Neural cell (in vitro differentiated cells): ENCODE data around the gene PCOLCE2. TPM values are rescaled to one million over a fixed set of nuclear protein-coding genes. Genes with fewer than 3 reads are reported as not detected.

Source experiments
- H2AFZ ChIP-seq: fragments of 200-600, 300-800 bp; sonication (generic), shearing (Covaris generic); 2 replicates; pipeline ENCODE4 v1.6.0; 2014; ENCODE audit warnings: low read depth, mild to moderate bottlenecking, antibody characterized with exemption, low read length, moderate library complexity
- H3F3A ChIP-seq: fragments of 200-600 bp; shearing (Covaris generic); 2 replicates; pipeline ENCODE4 v1.6.1; 2016; ENCODE audit warnings: mild to moderate bottlenecking, moderate library complexity, mixed read lengths, antibody characterized with exemption, low read length; ENCODE audit not compliant: insufficient read depth, poor library complexity, severe bottlenecking
- H3K27ac ChIP-seq: fragments of 200-600, 300-800 bp; sonication (generic), shearing (Covaris generic); 2 replicates; pipeline ENCODE4 v1.5.1; 2014; ENCODE audit warnings: mild to moderate bottlenecking, low read length, moderate library complexity
- H3K27me3 ChIP-seq: fragments of 300-800, 200-600 bp; sonication (generic), shearing (Covaris generic); 2 replicates; pipeline ENCODE4 v1.6.0; 2014; ENCODE audit warnings: mild to moderate bottlenecking, low read depth, low read length, moderate library complexity; ENCODE audit not compliant: insufficient read depth
- H3K36me3 ChIP-seq: fragments of 300-800, 200-600 bp; sonication (generic), shearing (Covaris generic); 2 replicates; pipeline ENCODE4 v1.5.1; 2014; ENCODE audit warnings: mild to moderate bottlenecking, antibody characterized with exemption, low read length, moderate library complexity; ENCODE audit not compliant: insufficient read depth
- H3K4me2 ChIP-seq: fragments of 300-800, 200-600 bp; sonication (generic), shearing (Covaris generic); 2 replicates; pipeline ENCODE4 v1.6.0; 2014; ENCODE audit warnings: mild to moderate bottlenecking, low read length
- H3K4me3 ChIP-seq: fragments of 300-800, 200-600 bp; sonication (generic), shearing (Covaris generic); 2 replicates; pipeline ENCODE4 v1.5.1; 2014; ENCODE audit warnings: mild to moderate bottlenecking, low read length, moderate library complexity
- H3K79me2 ChIP-seq: fragments of 200-600 bp; shearing (Covaris generic); replicated peaks from 2 replicates; pipeline ENCODE4 v1.6.0; 2014; ENCODE audit warnings: mild to moderate bottlenecking, low read length, moderate library complexity; ENCODE audit not compliant: insufficient read depth
- H3K9ac ChIP-seq: fragments of 300-800, 200-600 bp; sonication (generic), shearing (Covaris generic); 2 replicates; pipeline ENCODE4 v1.6.1; 2016; ENCODE audit warnings: mild to moderate bottlenecking, low read length, mixed read lengths
- H3K9me2 ChIP-seq: fragments of 200-600 bp; shearing (Covaris generic); 2 replicates; pipeline ENCODE4 v1.6.1; 2016; ENCODE audit warnings: mild to moderate bottlenecking, low read length, mixed read lengths; ENCODE audit not compliant: insufficient read depth
- H3K9me3 ChIP-seq: fragments of 200-600, 300-800 bp; sonication (generic), shearing (Covaris generic); 2 replicates; pipeline ENCODE4 v1.6.1; 2016; ENCODE audit warnings: mild to moderate bottlenecking, mixed run types, low read length, moderate library complexity, mixed read lengths
- H4K20me1 ChIP-seq: fragments of 200-600 bp; shearing (Covaris generic); 2 replicates; pipeline ENCODE4 v1.6.1; 2016; ENCODE audit warnings: mild to moderate bottlenecking, mixed run types; ENCODE audit not compliant: insufficient read depth
- EP300 ChIP-seq: fragments of 450-650 bp; conservative IDR thresholded peaks from 2 replicates; pipeline ENCODE4 v1.6.1; 2014; ENCODE audit warnings: antibody characterized with exemption, mild to moderate bottlenecking, moderate library complexity; ENCODE audit not compliant: poor library complexity, severe bottlenecking
- EZH2 ChIP-seq: fragments of 200-600, 300-800 bp; shearing (Covaris generic), sonication (generic); IDR thresholded peaks from 2 replicates; pipeline ENCODE4 v1.6.1; 2014; ENCODE audit warnings: antibody characterized with exemption, low read length, borderline replicate concordance, mild to moderate bottlenecking; ENCODE audit not compliant: insufficient read depth, poor library complexity, severe bottlenecking
- MXI1 ChIP-seq: fragments of 450-650 bp; conservative IDR thresholded peaks from 2 replicates; pipeline ENCODE4 v1.6.1; 2014; ENCODE audit warnings: antibody characterized with exemption, mild to moderate bottlenecking; ENCODE audit not compliant: poor library complexity, severe bottlenecking
- POLR2AphosphoS5 ChIP-seq: IDR thresholded peaks from 2 replicates; pipeline ENCODE4 v1.6.1; 2012
- RAD21 ChIP-seq: fragments of 450-650 bp; conservative IDR thresholded peaks from 2 replicates; pipeline ENCODE4 v1.6.1; 2014; ENCODE audit warnings: antibody characterized with exemption, mild to moderate bottlenecking, moderate library complexity
- SMC3 ChIP-seq: fragments of 450-650 bp; conservative IDR thresholded peaks from 2 replicates; pipeline ENCODE4 v1.6.1; 2014; ENCODE audit warnings: antibody characterized with exemption, mild to moderate bottlenecking, moderate library complexity; ENCODE audit not compliant: poor library complexity
- TAF1 ChIP-seq: IDR thresholded peaks from 2 replicates; pipeline ENCODE4 v1.6.1; 2012; ENCODE audit warnings: low read depth
- polyA plus RNA-seq: library from polyadenylated mRNA; depleted of rRNA; stranded (reverse); fragments of >200 nt; gene quantifications from 2 replicates; pipeline ENCODE4 v1.2.3, GENCODE V29; 2014
- TF ChIP-seq, protein P1 (sequence below): IDR thresholded peaks from 2 replicates; pipeline ENCODE4 v1.6.1; 2012; ENCODE audit warnings: borderline replicate concordance
- TF ChIP-seq, protein P2 (sequence below): fragments of 450-650 bp; IDR thresholded peaks from 2 replicates; pipeline ENCODE4 v1.5.1; 2014; ENCODE audit warnings: antibody characterized with exemption, mild to moderate bottlenecking, moderate library complexity; ENCODE audit not compliant: poor library complexity, severe bottlenecking

The PCOLCE2 gene
- polyA plus RNA-seq, 1 donor from 2014 or later, result 29.2 TPM

DNA sequence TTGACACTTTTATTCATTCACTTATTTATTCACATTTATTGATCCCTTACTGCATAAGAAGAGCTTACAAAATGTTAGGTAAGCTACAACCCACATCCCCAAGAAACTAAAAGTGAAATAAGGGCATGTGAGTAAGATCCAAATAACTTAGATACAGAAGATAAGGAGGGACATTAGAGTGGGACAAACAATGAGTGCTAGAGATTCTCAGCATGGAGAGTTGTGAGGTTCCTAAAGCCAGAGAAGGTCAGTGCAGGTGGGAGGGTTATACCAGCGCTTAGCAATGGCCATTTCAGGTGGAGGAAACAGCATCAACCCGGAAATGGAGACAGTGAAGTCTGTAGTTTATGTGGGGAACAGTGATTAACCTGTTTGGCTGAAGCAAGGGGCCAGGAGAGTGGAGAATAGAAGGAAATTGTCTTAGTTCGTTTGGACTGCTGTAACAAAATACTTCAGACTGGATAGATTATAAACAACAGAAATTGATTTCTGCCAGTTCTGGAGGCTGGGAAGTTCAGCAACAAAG lies 25.5 kb upstream of the PCOLCE2 start:
- Histone ChIP-seq H3K9ac (no peak overlapping the region), H3K36me3 (no peaks in the 10 kb centered on the region), H3K4me2 (no peak overlapping the region), H3F3A (no peaks in the 10 kb centered on the region), H3K4me3 (no peak overlapping the region), H3K9me3 (no peaks in the 10 kb centered on the region), H3K79me2 (no peaks in the 10 kb centered on the region), H2AFZ (no peak overlapping the region), H3K27ac (no peak overlapping the region), H3K9me2 (no peaks in the 10 kb centered on the region), H4K20me1 (no peaks in the 10 kb centered on the region), H3K27me3 (no peaks in the 10 kb centered on the region)
- TF ChIP-seq SMC3 (no peak), MXI1 (no peak), TAF1 (no peak), EP300 (no peak), POLR2AphosphoS5 (no peak), EZH2 (no peak), RAD21 (no peak)
- TF ChIP-seq, protein P1, sequence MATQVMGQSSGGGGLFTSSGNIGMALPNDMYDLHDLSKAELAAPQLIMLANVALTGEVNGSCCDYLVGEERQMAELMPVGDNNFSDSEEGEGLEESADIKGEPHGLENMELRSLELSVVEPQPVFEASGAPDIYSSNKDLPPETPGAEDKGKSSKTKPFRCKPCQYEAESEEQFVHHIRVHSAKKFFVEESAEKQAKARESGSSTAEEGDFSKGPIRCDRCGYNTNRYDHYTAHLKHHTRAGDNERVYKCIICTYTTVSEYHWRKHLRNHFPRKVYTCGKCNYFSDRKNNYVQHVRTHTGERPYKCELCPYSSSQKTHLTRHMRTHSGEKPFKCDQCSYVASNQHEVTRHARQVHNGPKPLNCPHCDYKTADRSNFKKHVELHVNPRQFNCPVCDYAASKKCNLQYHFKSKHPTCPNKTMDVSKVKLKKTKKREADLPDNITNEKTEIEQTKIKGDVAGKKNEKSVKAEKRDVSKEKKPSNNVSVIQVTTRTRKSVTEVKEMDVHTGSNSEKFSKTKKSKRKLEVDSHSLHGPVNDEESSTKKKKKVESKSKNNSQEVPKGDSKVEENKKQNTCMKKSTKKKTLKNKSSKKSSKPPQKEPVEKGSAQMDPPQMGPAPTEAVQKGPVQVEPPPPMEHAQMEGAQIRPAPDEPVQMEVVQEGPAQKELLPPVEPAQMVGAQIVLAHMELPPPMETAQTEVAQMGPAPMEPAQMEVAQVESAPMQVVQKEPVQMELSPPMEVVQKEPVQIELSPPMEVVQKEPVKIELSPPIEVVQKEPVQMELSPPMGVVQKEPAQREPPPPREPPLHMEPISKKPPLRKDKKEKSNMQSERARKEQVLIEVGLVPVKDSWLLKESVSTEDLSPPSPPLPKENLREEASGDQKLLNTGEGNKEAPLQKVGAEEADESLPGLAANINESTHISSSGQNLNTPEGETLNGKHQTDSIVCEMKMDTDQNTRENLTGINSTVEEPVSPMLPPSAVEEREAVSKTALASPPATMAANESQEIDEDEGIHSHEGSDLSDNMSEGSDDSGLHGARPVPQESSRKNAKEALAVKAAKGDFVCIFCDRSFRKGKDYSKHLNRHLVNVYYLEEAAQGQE, result no peak
- TF ChIP-seq, protein P2, sequence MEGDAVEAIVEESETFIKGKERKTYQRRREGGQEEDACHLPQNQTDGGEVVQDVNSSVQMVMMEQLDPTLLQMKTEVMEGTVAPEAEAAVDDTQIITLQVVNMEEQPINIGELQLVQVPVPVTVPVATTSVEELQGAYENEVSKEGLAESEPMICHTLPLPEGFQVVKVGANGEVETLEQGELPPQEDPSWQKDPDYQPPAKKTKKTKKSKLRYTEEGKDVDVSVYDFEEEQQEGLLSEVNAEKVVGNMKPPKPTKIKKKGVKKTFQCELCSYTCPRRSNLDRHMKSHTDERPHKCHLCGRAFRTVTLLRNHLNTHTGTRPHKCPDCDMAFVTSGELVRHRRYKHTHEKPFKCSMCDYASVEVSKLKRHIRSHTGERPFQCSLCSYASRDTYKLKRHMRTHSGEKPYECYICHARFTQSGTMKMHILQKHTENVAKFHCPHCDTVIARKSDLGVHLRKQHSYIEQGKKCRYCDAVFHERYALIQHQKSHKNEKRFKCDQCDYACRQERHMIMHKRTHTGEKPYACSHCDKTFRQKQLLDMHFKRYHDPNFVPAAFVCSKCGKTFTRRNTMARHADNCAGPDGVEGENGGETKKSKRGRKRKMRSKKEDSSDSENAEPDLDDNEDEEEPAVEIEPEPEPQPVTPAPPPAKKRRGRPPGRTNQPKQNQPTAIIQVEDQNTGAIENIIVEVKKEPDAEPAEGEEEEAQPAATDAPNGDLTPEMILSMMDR, result no peak

DNA sequence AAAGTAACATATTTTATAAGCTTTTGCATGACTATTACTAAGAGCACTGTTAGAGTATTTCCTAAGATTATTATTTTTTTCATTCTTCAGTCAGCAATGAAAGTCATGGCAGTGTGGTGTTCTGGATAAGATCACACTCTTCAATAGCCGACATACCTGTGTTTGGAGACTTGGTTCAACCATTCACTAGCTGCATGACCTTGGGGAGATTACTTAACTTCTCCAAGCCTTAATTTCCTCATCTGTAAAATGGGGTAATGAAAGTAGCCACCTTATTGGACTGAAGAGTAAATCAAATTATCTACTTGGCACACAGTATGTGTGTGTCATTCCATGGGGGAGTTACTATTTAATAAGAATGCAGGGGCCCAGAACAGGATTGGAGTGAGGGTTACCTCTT lies 24.5 kb upstream of the PCOLCE2 start:
- Histone ChIP-seq H3K9ac (no peak overlapping the region), H3K79me2 (no peaks in the 10 kb centered on the region), H3K36me3 (no peaks in the 10 kb centered on the region), H3K27ac (no peak overlapping the region), H3K4me2 (no peak overlapping the region), H3K9me3 (no peaks in the 10 kb centered on the region), H3K4me3 (no peak overlapping the region), H3F3A (no peaks in the 10 kb centered on the region), H3K27me3 (no peaks in the 10 kb centered on the region), H3K9me2 (no peaks in the 10 kb centered on the region), H2AFZ (no peak overlapping the region), H4K20me1 (no peaks in the 10 kb centered on the region)
- TF ChIP-seq POLR2AphosphoS5 (no peak), SMC3 (no peak), RAD21 (no peak), EP300 (no peak), TAF1 (no peak), MXI1 (no peak), EZH2 (no peak)
- TF ChIP-seq, protein P1, result no peak
- TF ChIP-seq, protein P2, result no peak
